ENCODE measurements around the gene LCN1.
A peak's percentile ranks its signal among the peaks of the same experiment; 100 is the strongest.

LCN1 gene

GRCh38 chr9:135520916-135521607 lies at the start of gene LCN1:
TSS of gene LCN1 (plus strand) at chr9:135521440. CDS start at chr9:135521498, 58 bp downstream.
- no peaks in the 10 kb centered on the region for H3K27me3 ChIP-seq (ENCODE audit: control insufficient read depth, insufficient read depth, low read length)
- no peaks in the 10 kb centered on the region for H3K36me3 ChIP-seq (ENCODE audit: control insufficient read depth, insufficient read depth, low read length)
- no peaks in the 10 kb centered on the region for H3K4me1 ChIP-seq (ENCODE audit: control insufficient read depth, insufficient read depth, low read length)
- no peak within 1 kb of the TSS for H3K27ac ChIP-seq (ENCODE audit: low read depth, low read length)
- no peak within 1 kb of the TSS for H3K4me3 ChIP-seq (ENCODE audit: low read length)
- no peak within 1 kb of the TSS for H3K9ac ChIP-seq (ENCODE audit: low read length)

GRCh38 chr9:135471791-135472640 lies 49.2 kb upstream of the LCN1 start:
- Histone ChIP-seq H3K27ac (ENCODE audit: low read depth, low read length) (no peak overlapping the region), H3K4me1 (ENCODE audit: control insufficient read depth, insufficient read depth, low read length) (no peaks in the 10 kb centered on the region), H3K9ac (ENCODE audit: low read length) (no peak overlapping the region), H3K36me3 (ENCODE audit: control insufficient read depth, insufficient read depth, low read length) (no peaks in the 10 kb centered on the region), H3K4me3 (ENCODE audit: low read length) (no peak overlapping the region), H3K27me3 (ENCODE audit: control insufficient read depth, insufficient read depth, low read length) (no peaks in the 10 kb centered on the region)

GRCh38 chr9:135473972-135474543 lies 47.2 kb upstream of the LCN1 start:
- Histone ChIP-seq H3K4me3 (ENCODE audit: low read length) (no peak overlapping the region), H3K4me1 (ENCODE audit: control insufficient read depth, insufficient read depth, low read length) (no peaks in the 10 kb centered on the region), H3K27ac (ENCODE audit: low read depth, low read length) (no peak overlapping the region), H3K27me3 (ENCODE audit: control insufficient read depth, insufficient read depth, low read length) (no peaks in the 10 kb centered on the region), H3K9ac (ENCODE audit: low read length) (no peak overlapping the region), H3K36me3 (ENCODE audit: control insufficient read depth, insufficient read depth, low read length) (no peaks in the 10 kb centered on the region)

- no peak overlapping the region for H3K27ac ChIP-seq (ENCODE audit: low read depth, low read length)
- no peaks in the 10 kb centered on the region for H3K36me3 ChIP-seq (ENCODE audit: control insufficient read depth, insufficient read depth, low read length)
- H3K4me1 ChIP-seq (ENCODE audit: control insufficient read depth, insufficient read depth, low read length): no peaks in the 10 kb centered on the region
- H3K27me3 ChIP-seq (ENCODE audit: control insufficient read depth, insufficient read depth, low read length): no peaks in the 10 kb centered on the region
- H3K9ac ChIP-seq (ENCODE audit: low read length): no peak overlapping the region
- H3K4me3 ChIP-seq (ENCODE audit: low read length): no peak overlapping the region
Observed at GRCh38 chr9:135474915-135475314, 46.3 kb upstream of the LCN1 start.

- H3K4me1 ChIP-seq (ENCODE audit: control insufficient read depth, insufficient read depth, low read length): peaks cover 4% of the 10 kb centered on the region
- no peak overlapping the region for H3K27ac ChIP-seq (ENCODE audit: low read depth, low read length)
Observed at GRCh38 chr9:135476561-135477355, 44.5 kb upstream of the LCN1 start.

GRCh38 chr9:135478191-135478590 lies 43.0 kb upstream of the LCN1 start:
- no peak overlapping the region for H3K4me3 ChIP-seq (ENCODE audit: low read length)
- no peaks in the 10 kb centered on the region for H3K36me3 ChIP-seq (ENCODE audit: control insufficient read depth, insufficient read depth, low read length)
- peaks cover 4% of the 10 kb centered on the region for H3K4me1 ChIP-seq (ENCODE audit: control insufficient read depth, insufficient read depth, low read length)
- no peak overlapping the region for H3K9ac ChIP-seq (ENCODE audit: low read length)
- H3K27ac ChIP-seq (ENCODE audit: low read depth, low read length): no peak overlapping the region
- no peaks in the 10 kb centered on the region for H3K27me3 ChIP-seq (ENCODE audit: control insufficient read depth, insufficient read depth, low read length)

More at GRCh38 chr9:135476561-135477355, 44.5 kb upstream of the LCN1 start:
- no peaks in the 10 kb centered on the region for H3K27me3 ChIP-seq (ENCODE audit: control insufficient read depth, insufficient read depth, low read length)
- H3K36me3 ChIP-seq (ENCODE audit: control insufficient read depth, insufficient read depth, low read length): no peaks in the 10 kb centered on the region
- H3K9ac ChIP-seq (ENCODE audit: low read length): no peak overlapping the region
- no peak overlapping the region for H3K4me3 ChIP-seq (ENCODE audit: low read length)

- peaks cover 4% of the 10 kb centered on the region for H3K4me1 ChIP-seq (ENCODE audit: control insufficient read depth, insufficient read depth, low read length)
- H3K27ac ChIP-seq (ENCODE audit: low read depth, low read length): peak overlapping the region; percentile 51
- no peaks in the 10 kb centered on the region for H3K27me3 ChIP-seq (ENCODE audit: control insufficient read depth, insufficient read depth, low read length)
- H3K4me3 ChIP-seq (ENCODE audit: low read length): peak overlapping the region; percentile 55
- H3K36me3 ChIP-seq (ENCODE audit: control insufficient read depth, insufficient read depth, low read length): no peaks in the 10 kb centered on the region
- H3K9ac ChIP-seq (ENCODE audit: low read length): no peak overlapping the region
Observed at GRCh38 chr9:135478829-135479468, 42.3 kb upstream of the LCN1 start.

- peaks cover 4% of the 10 kb centered on the region for H3K4me1 ChIP-seq (ENCODE audit: control insufficient read depth, insufficient read depth, low read length)
- H3K27me3 ChIP-seq (ENCODE audit: control insufficient read depth, insufficient read depth, low read length): no peaks in the 10 kb centered on the region
- H3K9ac ChIP-seq (ENCODE audit: low read length): no peak within 1 kb of the TSS
- H3K36me3 ChIP-seq (ENCODE audit: control insufficient read depth, insufficient read depth, low read length): no peaks in the 10 kb centered on the region
- H3K4me3 ChIP-seq (ENCODE audit: low read length): peak within 1 kb of the TSS; percentile 80
- peak within 1 kb of the TSS; percentile 51 for H3K27ac ChIP-seq (ENCODE audit: low read depth, low read length)
Observed at GRCh38 chr9:135479469-135480052, 41.7 kb upstream of the LCN1 start, which contains the start of gene PPP1R26. TSS of gene PPP1R26 (plus strand) at chr9:135479782. CDS start at chr9:135484511, 4,729 bp downstream.

GRCh38 chr9:135480071-135480939 lies 40.9 kb upstream of the LCN1 start:
- Histone ChIP-seq H3K27me3 (ENCODE audit: control insufficient read depth, insufficient read depth, low read length) (no peaks in the 10 kb centered on the region), H3K27ac (ENCODE audit: low read depth, low read length) (no peak overlapping the region), H3K36me3 (ENCODE audit: control insufficient read depth, insufficient read depth, low read length) (no peaks in the 10 kb centered on the region), H3K4me3 (ENCODE audit: low read length) (peak overlapping the region; percentile 80), H3K4me1 (ENCODE audit: control insufficient read depth, insufficient read depth, low read length) (peaks cover 4% of the 10 kb centered on the region), H3K9ac (ENCODE audit: low read length) (no peak overlapping the region)

- Histone ChIP-seq H3K9ac (ENCODE audit: low read length) (no peak overlapping the region), H3K27me3 (ENCODE audit: control insufficient read depth, insufficient read depth, low read length) (no peaks in the 10 kb centered on the region), H3K36me3 (ENCODE audit: control insufficient read depth, insufficient read depth, low read length) (no peaks in the 10 kb centered on the region), H3K27ac (ENCODE audit: low read depth, low read length) (no peak overlapping the region), H3K4me3 (ENCODE audit: low read length) (peak overlapping the region; percentile 80), H3K4me1 (ENCODE audit: control insufficient read depth, insufficient read depth, low read length) (peaks cover 4% of the 10 kb centered on the region)
Observed at GRCh38 chr9:135480940-135481310, 40.3 kb upstream of the LCN1 start.

Data from rectal smooth muscle tissue (tissue), 1 donor.